Measurements from ENCODE around the gene FGF12.

The FGF12 gene

DNA sequence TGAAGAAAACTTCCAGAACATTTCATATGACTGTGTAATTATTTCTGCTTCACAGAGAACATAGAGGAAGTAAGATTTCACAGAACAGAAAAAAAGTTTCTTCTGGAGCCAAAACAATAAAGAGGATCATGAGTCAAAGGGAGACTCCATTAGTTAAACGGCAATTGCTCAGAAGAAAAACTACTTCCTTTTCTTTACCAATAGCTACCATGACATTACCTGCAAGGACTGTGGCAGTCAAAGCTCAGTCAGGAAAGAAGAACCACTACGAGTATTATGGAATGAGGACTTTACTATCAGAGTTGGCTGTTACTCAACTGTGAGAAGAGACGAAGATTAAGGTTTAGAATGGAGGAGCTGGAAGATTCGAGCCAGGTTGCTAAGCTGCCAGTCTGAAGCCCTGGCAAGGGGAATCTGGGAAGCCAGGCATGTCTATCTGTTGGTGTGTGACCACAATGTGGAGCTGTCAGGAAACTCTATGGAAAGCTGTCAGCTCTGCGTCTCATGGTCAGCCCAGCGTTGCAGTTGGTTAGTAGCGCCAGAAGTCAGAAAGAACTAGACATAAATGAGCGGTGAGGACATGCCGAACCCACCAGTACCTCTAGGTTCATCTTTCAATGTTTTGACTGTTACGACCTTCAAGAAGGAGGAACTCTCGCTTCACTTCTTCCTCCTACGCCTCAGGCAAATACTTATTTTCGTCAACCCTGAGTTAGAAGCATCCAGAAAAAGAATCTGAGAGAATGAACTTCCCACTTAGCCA is 604.3 kb downstream of the FGF12 start:
- DNase-seq (ENCODE audit: low read depth, low spot score) = no peak

DNA sequence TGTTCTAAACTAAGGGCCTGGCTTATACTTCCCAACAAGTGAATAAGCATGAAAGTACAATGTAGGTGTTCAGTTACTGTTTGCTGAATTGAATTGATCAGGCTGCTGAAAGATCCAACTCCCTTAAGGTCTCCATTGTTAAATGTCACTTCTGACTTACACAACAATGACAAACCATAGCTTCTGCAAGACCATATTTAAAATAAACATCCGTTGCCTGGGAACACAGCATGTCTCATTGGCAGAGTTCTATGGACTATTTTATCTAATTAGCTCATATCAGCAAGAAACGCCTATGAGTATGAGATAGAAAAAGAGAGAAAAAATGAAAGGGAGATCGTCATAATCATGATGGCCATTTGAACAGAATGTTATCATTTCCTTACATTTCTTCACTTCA is 605.4 kb downstream of the FGF12 start:
- DNase-seq (ENCODE audit: low read depth, low spot score) = no peak

DNA sequence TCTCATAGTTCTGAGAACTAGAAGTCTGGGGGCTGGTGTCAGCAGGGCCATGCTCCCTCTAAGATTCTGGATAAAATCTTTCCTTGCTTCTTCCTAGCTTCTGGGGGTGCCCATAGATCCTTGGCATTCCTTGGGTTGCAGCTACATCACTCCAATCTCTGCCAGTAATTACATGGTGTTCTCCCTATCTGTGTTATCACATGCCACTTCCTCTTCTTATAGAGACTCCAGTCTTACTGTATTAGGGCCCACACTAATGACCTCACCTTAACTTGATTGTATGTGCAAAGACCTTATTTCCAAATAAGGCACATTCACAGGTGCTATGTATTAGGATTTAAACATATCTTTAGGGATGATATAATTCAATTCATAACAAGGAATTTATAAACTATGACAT is 618.5 kb downstream of the FGF12 start:
- DNase-seq (ENCODE audit: low read depth, low spot score) = no peak

DNA sequence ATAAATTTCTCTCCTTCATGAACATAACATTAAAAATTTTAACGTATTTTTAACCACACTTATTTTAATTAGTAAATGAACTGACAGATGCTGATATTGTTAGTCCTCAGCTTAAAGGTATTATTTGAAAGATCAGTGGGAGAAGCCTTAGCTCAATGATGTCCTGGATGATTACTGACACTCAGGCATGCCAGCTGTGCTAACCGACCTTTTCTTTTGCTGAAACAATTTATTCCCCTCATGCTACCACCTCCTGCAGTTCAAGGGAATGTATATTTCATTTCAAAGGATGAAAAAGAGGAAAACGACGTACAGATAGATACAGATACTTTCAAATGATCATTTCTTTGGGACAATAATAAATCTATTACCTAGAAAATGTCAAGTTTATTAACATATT is 620.8 kb downstream of the FGF12 start:
- DNase-seq (ENCODE audit: low read depth, low spot score) = no peak

DNA sequence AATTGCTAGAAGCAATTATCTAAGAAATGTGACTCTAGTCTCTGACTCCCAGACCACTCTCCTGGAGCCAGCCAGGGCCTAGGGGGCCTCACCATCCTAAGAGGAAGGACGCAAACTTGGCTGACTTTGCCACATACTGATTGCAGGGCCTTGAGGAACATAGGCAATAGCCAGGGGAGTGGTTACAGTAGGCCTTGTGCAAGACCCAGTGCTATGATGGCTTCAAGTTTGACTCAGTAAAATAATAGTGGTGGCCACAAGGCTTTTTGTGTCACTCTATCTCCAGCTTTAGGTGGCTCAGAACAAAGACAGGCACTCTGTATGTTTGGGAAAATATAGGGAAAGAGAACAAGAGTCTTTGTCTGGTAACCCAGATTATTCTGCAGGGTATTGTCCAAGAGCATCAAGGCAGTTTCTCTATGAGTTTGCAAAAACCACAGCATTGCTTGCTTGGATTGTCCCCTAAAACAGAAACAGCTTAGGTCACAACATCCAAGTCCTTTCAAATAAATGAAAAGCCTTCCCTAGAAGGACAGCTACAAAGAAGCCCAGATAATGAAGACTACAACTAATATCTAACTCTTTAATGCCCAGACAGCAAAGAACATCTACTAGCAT is 634.8 kb downstream of the FGF12 start:
- no peak for DNase-seq (ENCODE audit: low read depth, low spot score)

DNA sequence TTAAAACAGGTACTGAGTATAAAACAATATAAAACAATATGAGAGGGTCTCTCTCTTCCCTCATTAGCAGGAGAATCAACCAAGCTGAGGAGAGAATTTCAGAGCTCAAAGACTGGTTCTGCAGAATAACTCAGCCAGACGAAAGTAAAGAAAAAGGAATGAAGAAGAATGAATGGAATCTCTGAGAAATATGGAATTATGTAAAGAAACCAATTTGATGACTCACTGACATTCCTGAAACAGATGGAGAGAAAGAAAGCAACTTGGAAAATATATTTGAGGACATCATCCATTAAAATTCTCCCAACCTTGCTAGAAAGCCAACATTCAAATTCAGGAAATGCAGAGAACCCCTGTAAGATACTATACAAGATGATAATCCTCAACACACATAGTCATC is 635.5 kb downstream of the FGF12 start:
- DNase-seq (ENCODE audit: low read depth, low spot score) = no peak

DNA sequence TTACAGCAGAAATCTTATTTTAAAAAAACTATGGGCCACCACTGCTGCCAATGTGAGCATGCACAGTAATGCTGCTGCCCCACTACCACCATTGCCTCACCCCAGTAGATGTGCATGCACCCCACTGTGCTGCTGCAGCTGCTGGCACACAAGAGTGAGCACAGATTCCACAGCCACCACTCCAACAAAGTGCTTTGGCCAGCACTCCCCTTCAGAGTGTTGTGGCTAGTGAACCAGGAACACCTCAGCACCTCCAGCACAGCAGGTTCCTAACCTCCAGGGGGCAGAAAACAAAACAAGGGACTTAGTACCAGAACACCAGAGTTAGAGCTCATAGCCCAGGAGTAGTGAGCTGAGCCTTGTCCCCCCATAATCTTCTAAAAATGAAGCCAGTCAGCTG is 636.8 kb downstream of the FGF12 start:
- DNase-seq (ENCODE audit: low read depth, low spot score) = peak; percentile 73

All from ELF-1 (cell line).